GM12878 (cell line): ENCODE measurements around the gene DNAJC16. TPM values are rescaled to one million over a fixed set of nuclear protein-coding genes. Genes with fewer than 3 reads are reported as not detected.
"Not testable (repeated sequence)": the region's sequence is repeated elsewhere in the genome, so short reads cannot be mapped to it uniquely, and the experiment has no call there.

Source experiments
- ATAC-seq: fragments of 200-7000 bp; cut with Tn5 transposase; 3 replicates; pipeline ENCODE4 v1.9.1; 2020; ENCODE audit warnings: mild to moderate bottlenecking, moderate library complexity
- BruUV-seq: library from RNA; stranded (reverse); fragments of 400-500 nt; replicated peaks from 2 replicates; lab custom pipeline; 2021; lab: Mats Ljungman, UMichigan
- CTCF ChIA-PET: fragments of 300-600 bp; sonication (Branson Sonifier 250); formaldehyde crosslinking; extraction: SDS; loops from one replicate; lab custom pipeline; 2021; ENCODE audit warnings: inconsistent platforms; lab: Yijun Ruan, JAX
- POLR2A ChIA-PET: fragments of 350-600 bp; formaldehyde crosslinking; extraction: SDS; loops from one replicate; lab custom pipeline; 2021; ENCODE audit warnings: inconsistent platforms; lab: Charles Lee
- RAD21 ChIA-PET: fragments of 300-600 bp; sonication (Branson Sonifier 250); formaldehyde crosslinking; loops from one replicate; lab custom pipeline; 2023; ENCODE audit warnings: antibody characterized with exemption; ENCODE audit not compliant: unreplicated experiment; lab: Charles Lee
- SMC1A ChIA-PET: fragments of 300-600 bp; sonication (Branson Sonifier 250); formaldehyde crosslinking; loops from one replicate; lab custom pipeline; 2023; ENCODE audit not compliant: unreplicated experiment, uncharacterized antibody; lab: Charles Lee
- DNase-seq: peaks from one replicate; pipeline ENCODE4 v3.0.0-alpha.2; 2011; ENCODE audit warnings: low read depth, low spot score
- FAIRE-seq: peaks from 3 replicates; lab custom pipeline; 2011; peaks lifted over from hg19 to GRCh38; lab: Jason Lieb, UNC
- H2AFZ ChIP-seq: 2 replicates; pipeline ENCODE4 v1.6.0; 2011; ENCODE audit warnings: low read depth, low read length, control low read depth; ENCODE audit not compliant: control insufficient read depth
- H3K27ac ChIP-seq: 2 replicates; pipeline ENCODE4 v1.5.1; 2011; ENCODE audit warnings: control low read depth; ENCODE audit not compliant: control insufficient read depth, insufficient read depth
- H3K27me3 ChIP-seq, 2 experiments: replicated peaks in 1 of 2; 2 replicates each; pipeline versions ENCODE4 v1.6.0 to v1.6.1; 2011; ENCODE audit warnings: low read length in 1 of 2; ENCODE audit not compliant: control insufficient read depth in 2 of 2, insufficient read depth in 2 of 2
- H3K36me3 ChIP-seq, 2 experiments: 2 replicates each; pipeline ENCODE4 v1.5.1; 2011; ENCODE audit warnings: low read length in 1 of 2; ENCODE audit not compliant: control insufficient read depth in 2 of 2, insufficient read depth in 2 of 2
- H3K4me1 ChIP-seq: 2 replicates; pipeline ENCODE4 v1.6.1; 2011; ENCODE audit warnings: mild to moderate bottlenecking, low read length, moderate library complexity, mixed read lengths; ENCODE audit not compliant: control insufficient read depth, insufficient read depth
- H3K4me2 ChIP-seq: 2 replicates; pipeline ENCODE4 v1.6.0; 2011; ENCODE audit warnings: control low read depth; ENCODE audit not compliant: control insufficient read depth, insufficient read depth
- H3K4me3 ChIP-seq: fragments of 200-600 bp; sonication (generic); 2 replicates; pipeline ENCODE4 v1.5.1; 2016
- H3K79me2 ChIP-seq: 2 replicates; pipeline ENCODE4 v1.6.0; 2011; ENCODE audit warnings: low read length; ENCODE audit not compliant: control insufficient read depth, insufficient read depth
- H3K9ac ChIP-seq: 2 replicates; pipeline ENCODE4 v1.8.0; 2011; ENCODE audit warnings: low read length, control low read depth, mixed read lengths; ENCODE audit not compliant: control insufficient read depth, insufficient read depth
- H3K9me3 ChIP-seq: replicated peaks from 3 replicates; pipeline ENCODE4 v1.5.1; 2011; ENCODE audit warnings: mild to moderate bottlenecking, low read length; ENCODE audit not compliant: control insufficient read depth, insufficient read depth
- H4K20me1 ChIP-seq: 2 replicates; pipeline ENCODE4 v1.6.0; 2011; ENCODE audit not compliant: control insufficient read depth, insufficient read depth
- ATF2 ChIP-seq: IDR thresholded peaks from 2 replicates; pipeline ENCODE4 v1.6.1; 2012; ENCODE audit warnings: low read length, inconsistent platforms
- BACH1 ChIP-seq: fragments of 450-650 bp; IDR thresholded peaks from 2 replicates; pipeline ENCODE4 v1.6.1; 2017; ENCODE audit warnings: mild to moderate bottlenecking, borderline replicate concordance
- CHD2 ChIP-seq: IDR thresholded peaks from 2 replicates; pipeline ENCODE4 v1.6.1; 2011; ENCODE audit warnings: low read depth, low read length, improper control_type of control experiment, borderline replicate concordance
- ETV6 ChIP-seq, 2 experiments: fragments of 450-650 bp in 1 of 2; IDR thresholded peaks in 1 of 2; conservative IDR thresholded peaks in 1 of 2; 2 replicates each; pipeline ENCODE4 v1.6.1; 2014; ENCODE audit warnings: antibody characterized with exemption in 1 of 2, borderline replicate concordance in 1 of 2, low read depth in 1 of 2, mild to moderate bottlenecking in 1 of 2, moderate library complexity in 1 of 2
- IKZF1 ChIP-seq: fragments of 450-650 bp; conservative IDR thresholded peaks from 2 replicates; pipeline ENCODE4 v1.6.1; 2017; ENCODE audit warnings: antibody characterized with exemption, mild to moderate bottlenecking
- NR2F1 ChIP-seq: fragments of 450-650 bp; conservative IDR thresholded peaks from 2 replicates; pipeline ENCODE4 v1.6.1; 2017; ENCODE audit warnings: mild to moderate bottlenecking
- RBBP5 ChIP-seq: fragments of 200-600 bp; sonication (generic); conservative IDR thresholded peaks from 2 replicates; pipeline ENCODE4 v1.6.1; 2016
- SIX5 ChIP-seq: IDR thresholded peaks from 2 replicates; pipeline ENCODE4 v1.6.1; 2011; ENCODE audit warnings: mild to moderate bottlenecking, low read depth, low read length, moderate library complexity; ENCODE audit not compliant: severe bottlenecking
- SPI1 ChIP-seq: IDR thresholded peaks from 2 replicates; pipeline ENCODE4 v1.6.1; 2011; ENCODE audit warnings: low read depth, mild to moderate bottlenecking, low read length, moderate library complexity, borderline replicate concordance; ENCODE audit not compliant: insufficient read depth
- SREBF2 ChIP-seq: IDR thresholded peaks from 2 replicates; pipeline ENCODE4 v1.6.1; 2012; ENCODE audit warnings: mild to moderate bottlenecking, low read length
- STAT3 ChIP-seq: IDR thresholded peaks from 2 replicates; pipeline ENCODE4 v1.6.1; 2011; ENCODE audit warnings: low read depth, low read length, improper control_type of control experiment
- YBX1 ChIP-seq: fragments of 450-650 bp; IDR thresholded peaks from 2 replicates; pipeline ENCODE4 v1.6.1; 2016; ENCODE audit warnings: antibody characterized with exemption
- YY1 ChIP-seq: IDR thresholded peaks from 2 replicates; pipeline ENCODE4 v1.6.1; 2011; ENCODE audit warnings: low read depth, mild to moderate bottlenecking, low read length
- WGBS: methylation state at CpG from one replicate; pipeline ENCODE4 v1.1.6; 2016; ENCODE audit warnings: low lambda C conversion rate; ENCODE audit not compliant: insufficient replicate concordance, insufficient coverage; ENCODE audit errors: missing lambda C conversion rate; 5-methylcytosine and 5-hydroxymethylcytosine counted together
- in situ Hi-C: fragments of 300-500 bp; cut with MboI; formaldehyde crosslinking; loops from 9 replicates; pipeline ENCODE4 v1.14.3; 2018; ENCODE audit warnings: mixed read lengths
- intact Hi-C: fragments of 100-400 bp; cut with micrococcal nuclease; formaldehyde crosslinking; loops from one replicate; pipeline ENCODE4 v1.14.2; 2022; ENCODE audit not compliant: unreplicated experiment
- polyA plus RNA-seq, 11 experiments: library from polyadenylated mRNA; depleted of rRNA in 4 of 11; unstranded in 6 of 11; stranded (reverse) in 5 of 11; fragments of >200 nt; fragmentation: Nextera tagmentation in 4 of 11; fragmentation: Illumina TruSeq in 1 of 11; extraction: Ambion mirVana in 4 of 11; extraction: Trizol in 1 of 11; gene quantifications; 1 replicate in 1 of 11; 2 replicates in 10 of 11; pipeline versions ENCODE4 v1.2.1 to v1.2.3, GENCODE V29; 2011 to 2016; ENCODE audit warnings: inconsistent platforms in 2 of 11, missing spikeins in 2 of 11, low read depth in 1 of 11
- total RNA-seq, 4 experiments: library from RNA; depleted of rRNA in 3 of 4; stranded (reverse); fragments of >200 nt in 3 of 4; fragmentation: Illumina TruSeq in 1 of 4; extraction: Trizol in 1 of 4; gene quantifications; 2 replicates each; pipeline versions ENCODE4 v1.2.1 to v1.2.3, GENCODE V29; 2013 to 2021

Gene DNAJC16
- total and polyA plus RNA-seq, 10 of the 15 experiments (the other 5 are each of a cell fraction or from before 2014, with no cell fraction given), result 2.4 to 12.7 (median 7.8) TPM

- 0 out of 2 replicates have a peak, but pooled peaks have one; percentile 22 for TF ChIP-seq IKZF1
- no peak for TF ChIP-seq NR2F1
- TF ChIP-seq ATF2, result no peak
- TF ChIP-seq ETV6 (conservative IDR thresholded peaks at IDR 0.05 in 1 of 2, IDR thresholded peaks at IDR 0.05 in 1 of 2; ENCODE audit: borderline replicate concordance in 1 of 2, low read depth in 1 of 2), result no peak
- no peak for TF ChIP-seq SREBF2
- TF ChIP-seq YBX1, result no peak
- 0 out of 2 replicates have a peak, but pooled peaks have one; percentile 45 for TF ChIP-seq YY1
- TF ChIP-seq SIX5, result no peak
- no peak for TF ChIP-seq BACH1
- no peak for TF ChIP-seq RBBP5
- TF ChIP-seq CHD2, result no peak
- TF ChIP-seq SPI1, result peak; percentile 64; the same call in 1 of the 2 replicates
- TF ChIP-seq STAT3, result no peak
- TF ChIP-seq, all 136 proteins: peak for 3
- Histone ChIP-seq H2AFZ (no peak overlapping the region), H3K4me1 (no peaks in the 10 kb centered on the region), H4K20me1 (no peaks in the 10 kb centered on the region), H3K79me2 (no peaks in the 10 kb centered on the region), H3K27me3 (no peaks in the 10 kb centered on the region), H3K36me3 (no peaks in the 10 kb centered on the region), H3K4me3 (no peak overlapping the region), H3K27ac (no peak overlapping the region), H3K9ac (no peak overlapping the region), H3K4me2 (no peak overlapping the region), H3K9me3 (no peaks in the 10 kb centered on the region)
- FAIRE-seq (no peak), DNase-seq (peak; percentile 7), ATAC-seq (peak; percentile 73)
- BruUV-seq, result no TSS peak
- intact Hi-C loops (no loop called here), in situ Hi-C loops (no loop called here)
- RAD21 ChIA-PET, result no interaction called here
- POLR2A ChIA-PET, result no interaction called here
- 41% methylated on average over 6 of the region's 6 CpGs for WGBS
- SMC1A ChIA-PET, result interaction anchor here (1.3 kb wide), 1 partner anchor 46 kb away, joined by 3 read pairs; no protein-coding TSS in a partner anchor
- CTCF ChIA-PET, result no interaction called here
Observed at GRCh38 chr1:15485636-15486035, 41.0 kb upstream of the DNAJC16 start.

- H3K9me3 ChIP-seq, H4K20me1 ChIP-seq, POLR2A ChIA-PET, FAIRE-seq, H3K4me3 ChIP-seq, H3K36me3 ChIP-seq, H3K79me2 ChIP-seq, BruUV-seq, RAD21 ChIA-PET, intact Hi-C loops, H2AFZ ChIP-seq, H3K27me3 ChIP-seq, H3K27ac ChIP-seq, H3K4me2 ChIP-seq, H3K4me1 ChIP-seq, ATAC-seq, H3K9ac ChIP-seq, DNase-seq, in situ Hi-C loops: not testable (repeated sequence)
- SMC1A ChIA-PET, result interaction anchor here (1.5 kb wide), 1 partner anchor 8 kb away, joined by 3 read pairs; no protein-coding TSS in a partner anchor
- CTCF ChIA-PET, result interaction anchor here (1.7 kb wide), 1 partner anchor 13 kb away, joined by 4 read pairs; no protein-coding TSS in a partner anchor
- WGBS, result 85% methylated on average over 17 of the region's 17 CpGs
Observed at GRCh38 chr1:15486844-15487610, 39.6 kb upstream of the DNAJC16 start.
